ENCODE results near the gene AMPH.

DNA sequence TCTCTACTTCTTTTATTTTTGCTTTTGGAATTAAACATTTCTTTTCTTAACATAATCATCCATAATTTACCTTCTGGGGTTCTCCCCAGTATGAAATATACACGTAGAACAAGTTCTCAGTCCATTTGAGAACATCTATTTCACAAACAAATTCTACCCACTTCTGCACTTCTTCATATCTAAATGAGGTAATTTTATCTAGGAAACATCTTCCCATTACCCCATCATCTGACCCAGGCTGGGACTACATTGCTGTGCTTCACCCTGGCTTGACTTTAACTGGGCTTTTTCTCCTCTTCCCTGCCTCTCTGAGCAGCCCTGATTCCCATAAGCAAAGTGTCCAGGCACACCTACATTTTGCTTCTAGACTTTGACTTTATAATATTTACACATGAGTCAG is 43.3 kb upstream of the AMPH start:
- TF ChIP-seq, protein P1, sequence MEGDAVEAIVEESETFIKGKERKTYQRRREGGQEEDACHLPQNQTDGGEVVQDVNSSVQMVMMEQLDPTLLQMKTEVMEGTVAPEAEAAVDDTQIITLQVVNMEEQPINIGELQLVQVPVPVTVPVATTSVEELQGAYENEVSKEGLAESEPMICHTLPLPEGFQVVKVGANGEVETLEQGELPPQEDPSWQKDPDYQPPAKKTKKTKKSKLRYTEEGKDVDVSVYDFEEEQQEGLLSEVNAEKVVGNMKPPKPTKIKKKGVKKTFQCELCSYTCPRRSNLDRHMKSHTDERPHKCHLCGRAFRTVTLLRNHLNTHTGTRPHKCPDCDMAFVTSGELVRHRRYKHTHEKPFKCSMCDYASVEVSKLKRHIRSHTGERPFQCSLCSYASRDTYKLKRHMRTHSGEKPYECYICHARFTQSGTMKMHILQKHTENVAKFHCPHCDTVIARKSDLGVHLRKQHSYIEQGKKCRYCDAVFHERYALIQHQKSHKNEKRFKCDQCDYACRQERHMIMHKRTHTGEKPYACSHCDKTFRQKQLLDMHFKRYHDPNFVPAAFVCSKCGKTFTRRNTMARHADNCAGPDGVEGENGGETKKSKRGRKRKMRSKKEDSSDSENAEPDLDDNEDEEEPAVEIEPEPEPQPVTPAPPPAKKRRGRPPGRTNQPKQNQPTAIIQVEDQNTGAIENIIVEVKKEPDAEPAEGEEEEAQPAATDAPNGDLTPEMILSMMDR (conservative IDR thresholded peaks at IDR 0.05): no peak
- no peak for TF ChIP-seq EZH2 (IDR thresholded peaks at IDR 0.05; ENCODE audit: low read depth)
